ENCODE data around the gene ADAMTSL2.
A peak's percentile ranks its signal among the peaks of the same experiment; 100 is the strongest.

ADAMTSL2 gene

GRCh38 chr9:133576875-133577736 is 42.6 kb downstream of the ADAMTSL2 start:
- DNase-seq: peak; percentile 12

- DNase-seq: no peak
These were observed 43.2 kb downstream of the ADAMTSL2 start for GRCh38 chr9:133577737-133578112.

GRCh38 chr9:133578524-133579441 is 44.3 kb downstream of the ADAMTSL2 start:
- DNase-seq: no peak

GRCh38 chr9:133579601-133580418 is 45.3 kb downstream of the ADAMTSL2 start:
- no peak for DNase-seq

- DNase-seq: no peak
These were observed 45.9 kb downstream of the ADAMTSL2 start for GRCh38 chr9:133580419-133580738.

GRCh38 chr9:133581011-133581410 is 46.5 kb downstream of the ADAMTSL2 start:
- DNase-seq: no peak

- DNase-seq: no peak
These were observed 47.2 kb downstream of the ADAMTSL2 start for GRCh38 chr9:133581513-133582343.

- no peak for DNase-seq
These were observed 48.1 kb downstream of the ADAMTSL2 start for GRCh38 chr9:133582501-133583045.

GRCh38 chr9:133583111-133583510 is 48.6 kb downstream of the ADAMTSL2 start:
- DNase-seq: no peak

- no peak for DNase-seq
These were observed 49.1 kb downstream of the ADAMTSL2 start for GRCh38 chr9:133583586-133583985.

GRCh38 chr9:133584167-133584558 is 49.7 kb downstream of the ADAMTSL2 start:
- no peak for DNase-seq

GRCh38 chr9:133584559-133585476 is 50.3 kb downstream of the ADAMTSL2 start:
- no peak for DNase-seq

GRCh38 chr9:133585481-133586351 is 51.2 kb downstream of the ADAMTSL2 start:
- peak; percentile 11 for DNase-seq

GRCh38 chr9:133587051-133587450 is 52.5 kb downstream of the ADAMTSL2 start:
- no peak for DNase-seq

GRCh38 chr9:133587466-133587865 is 53.0 kb downstream of the ADAMTSL2 start:
- DNase-seq: no peak

- DNase-seq: no peak
These were observed 55.1 kb downstream of the ADAMTSL2 start for GRCh38 chr9:133589454-133590227.

- DNase-seq: no peak
These were observed 55.8 kb downstream of the ADAMTSL2 start for GRCh38 chr9:133590231-133590855.

Measured in EL (cell line).